NCI-H2107 (cell line): Measurements from ENCODE around the gene CCDC154.
A peak's percentile ranks its signal among the peaks of the same experiment; 100 is the strongest.
"Not testable (repeated sequence)": the region's sequence is repeated elsewhere in the genome, so short reads cannot be mapped to it uniquely, and the experiment has no call there.

Experiments
- DNase-seq: peaks from one replicate; lab custom pipeline; 2025; lab: John Stamatoyannopoulos, UW

Gene CCDC154, protein sequence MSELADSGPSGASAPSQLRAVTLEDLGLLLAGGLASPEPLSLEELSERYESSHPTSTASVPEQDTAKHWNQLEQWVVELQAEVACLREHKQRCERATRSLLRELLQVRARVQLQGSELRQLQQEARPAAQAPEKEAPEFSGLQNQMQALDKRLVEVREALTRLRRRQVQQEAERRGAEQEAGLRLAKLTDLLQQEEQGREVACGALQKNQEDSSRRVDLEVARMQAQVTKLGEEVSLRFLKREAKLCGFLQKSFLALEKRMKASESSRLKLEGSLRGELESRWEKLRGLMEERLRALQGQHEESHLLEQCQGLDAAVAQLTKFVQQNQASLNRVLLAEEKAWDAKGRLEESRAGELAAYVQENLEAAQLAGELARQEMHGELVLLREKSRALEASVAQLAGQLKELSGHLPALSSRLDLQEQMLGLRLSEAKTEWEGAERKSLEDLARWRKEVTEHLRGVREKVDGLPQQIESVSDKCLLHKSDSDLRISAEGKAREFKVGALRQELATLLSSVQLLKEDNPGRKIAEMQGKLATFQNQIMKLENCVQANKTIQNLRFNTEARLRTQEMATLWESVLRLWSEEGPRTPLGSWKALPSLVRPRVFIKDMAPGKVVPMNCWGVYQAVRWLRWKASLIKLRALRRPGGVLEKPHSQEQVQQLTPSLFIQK

DNA sequence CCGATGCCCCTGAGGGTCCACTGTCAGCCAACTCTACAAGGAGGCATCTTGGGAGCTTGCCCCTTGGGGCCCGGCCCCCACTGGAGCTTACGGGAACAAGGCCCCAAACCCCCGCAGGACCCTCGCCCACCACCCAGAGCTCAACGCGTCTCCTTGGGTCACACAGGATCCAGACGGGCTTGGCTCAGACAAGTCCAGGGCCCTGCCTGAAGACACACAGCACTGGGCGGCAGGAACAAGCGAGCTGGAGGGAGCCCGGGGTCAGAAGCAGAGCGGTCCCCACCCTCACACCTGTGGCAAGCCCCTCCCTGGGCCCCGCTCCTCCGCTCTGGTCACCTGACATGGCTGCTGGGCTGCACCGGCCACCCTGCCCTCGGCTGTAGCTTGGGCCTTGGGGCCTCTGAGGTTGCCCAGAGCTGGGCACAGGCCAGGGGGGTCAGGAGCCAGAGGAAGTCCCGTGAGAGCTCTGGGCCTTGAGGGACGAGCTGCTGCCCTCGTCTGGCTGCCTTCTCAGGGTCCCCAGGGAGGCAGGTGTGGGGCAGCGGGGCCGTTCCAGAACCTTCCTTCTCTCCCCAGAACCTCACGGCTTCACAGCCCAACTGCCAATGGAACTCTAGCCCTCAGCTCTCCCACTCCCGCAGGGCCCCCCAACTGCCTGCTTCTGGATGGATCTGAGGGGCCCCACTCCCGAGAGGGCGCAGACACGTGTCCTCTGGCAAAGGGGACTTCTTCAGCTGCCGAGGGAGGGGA lies at the start of gene CCDC154:
Gene CCDC154 (minus strand): TSS at position 577 of the 750 bp plus-strand sequence. CDS start 234 bp downstream, at position 343.
- DNase-seq, result no peak

DNA sequence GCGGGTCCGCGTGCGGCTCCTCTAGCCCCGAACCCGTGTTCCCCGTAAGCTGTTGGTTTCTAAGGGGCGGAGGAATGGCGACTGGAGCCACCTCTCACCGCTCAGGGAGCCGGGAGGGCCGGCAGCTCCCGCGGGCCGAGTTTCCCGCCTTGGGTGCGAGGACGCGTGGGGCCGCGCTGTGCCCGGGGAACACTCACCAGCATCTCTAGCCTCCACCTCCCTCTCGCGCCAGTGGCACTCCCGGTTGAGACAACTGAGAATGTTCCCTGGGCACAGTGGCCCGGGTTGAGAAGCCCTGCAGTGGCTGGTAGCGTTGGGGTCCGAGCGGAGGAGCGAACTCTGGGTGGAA lies 49.4 kb upstream of the CCDC154 start:
- DNase-seq, result no peak

DNA sequence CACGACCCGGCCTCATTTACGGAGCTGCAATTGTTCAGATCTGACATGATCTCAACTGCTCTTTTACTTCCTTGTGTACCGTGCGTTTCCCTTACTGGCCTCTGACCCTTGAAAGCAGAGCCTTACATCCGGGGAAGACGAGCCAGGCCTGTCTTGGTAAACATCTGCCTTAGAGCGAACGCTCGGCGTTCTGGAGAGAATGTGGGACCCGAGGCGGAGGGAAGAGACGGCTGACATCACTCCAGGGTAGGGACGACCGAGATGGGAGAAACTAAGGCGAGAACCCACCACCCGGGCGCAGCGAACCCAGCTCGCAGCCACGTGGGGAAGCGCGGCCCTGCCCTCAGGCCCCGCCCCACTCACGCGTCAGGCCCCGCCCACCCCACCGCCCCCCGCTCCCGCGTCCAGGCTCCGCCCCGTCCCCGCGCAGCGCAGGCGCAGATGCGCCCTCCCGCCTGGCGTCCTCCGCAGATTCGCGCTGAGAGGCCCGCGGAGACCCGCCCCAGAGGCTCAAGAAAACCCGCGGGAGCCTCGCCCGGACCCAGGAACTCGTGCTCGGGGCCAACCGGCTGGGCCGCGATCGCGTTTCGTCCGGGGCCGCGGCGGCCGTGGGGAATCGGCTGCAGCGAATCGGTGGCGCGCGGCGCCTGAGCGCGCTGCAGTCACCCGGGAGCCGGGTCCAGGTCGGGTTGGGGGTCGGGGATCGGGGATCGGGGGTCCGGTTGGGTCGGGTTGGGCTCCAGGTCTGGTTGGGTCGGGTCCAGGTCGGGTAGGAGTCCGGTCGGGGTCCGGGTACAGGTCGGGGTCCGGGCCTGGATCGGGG lies 48.8 kb upstream of the CCDC154 start, which contains the start of gene TELO2:
Gene TELO2 (plus strand): TSS at position 438 of the 823 bp plus-strand sequence. CDS start 922 bp downstream, outside the sequence.
- DNase-seq, result peak; percentile 57

DNA sequence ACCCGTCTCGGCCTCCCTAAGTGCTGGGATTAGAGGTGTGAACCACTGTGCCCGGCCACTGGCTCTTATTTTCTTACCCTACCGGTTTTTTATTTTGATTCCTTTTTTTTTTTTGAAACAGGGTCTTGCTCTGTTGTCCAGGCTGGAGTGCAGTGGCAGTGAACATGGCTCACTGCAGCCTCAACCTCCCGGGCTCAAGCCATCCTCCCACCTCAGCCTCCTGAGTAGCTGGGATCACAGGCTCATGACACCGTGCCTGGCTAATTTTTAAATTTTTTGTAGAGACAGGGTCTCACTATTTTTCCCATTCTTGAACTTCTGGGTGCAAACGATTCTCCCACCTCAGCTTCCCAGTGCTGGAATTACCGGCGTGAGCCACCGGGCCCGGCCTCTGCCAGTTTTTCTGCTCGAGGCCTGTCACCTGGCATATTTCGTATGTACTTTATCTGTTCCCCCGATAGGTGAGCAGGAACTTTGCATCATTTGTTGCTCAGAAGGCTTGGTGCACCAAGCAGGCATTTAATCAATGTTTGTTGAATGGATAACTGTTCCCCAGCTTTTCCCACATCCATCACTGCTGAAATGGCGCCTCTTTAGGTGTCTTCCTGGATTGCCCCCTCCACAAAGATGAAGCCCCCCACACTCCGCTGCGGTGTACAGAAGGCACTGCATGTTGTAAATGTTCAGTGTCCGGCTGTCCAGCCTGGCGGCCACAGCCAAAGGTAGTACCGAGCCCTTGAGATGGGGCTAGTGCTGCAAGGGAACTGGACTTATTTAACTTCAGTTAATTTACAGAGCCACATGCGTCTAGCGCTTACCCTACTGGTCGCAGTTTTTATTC lies 47.9 kb upstream of the CCDC154 start:
- no peak for DNase-seq

DNA sequence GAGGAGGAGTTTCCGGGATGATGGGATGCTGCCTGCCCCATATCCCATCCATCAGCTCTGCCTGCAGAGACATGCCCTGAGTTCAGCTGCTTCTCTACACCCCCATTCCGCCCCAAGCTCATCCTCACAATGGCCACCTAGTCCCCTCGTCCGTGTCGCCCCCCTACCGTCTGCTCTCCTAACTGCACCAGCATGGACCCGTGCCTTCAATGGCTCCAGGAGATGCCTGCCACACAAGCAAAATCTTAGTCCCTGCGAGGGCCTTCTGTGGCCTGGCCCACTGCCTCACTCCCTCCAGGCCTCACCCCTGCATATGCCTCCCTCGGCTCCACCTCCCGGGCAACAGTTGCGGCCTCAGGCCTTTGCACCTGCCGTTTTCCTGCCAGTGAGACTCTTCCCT lies 47.0 kb upstream of the CCDC154 start:
- no peak for DNase-seq

DNA sequence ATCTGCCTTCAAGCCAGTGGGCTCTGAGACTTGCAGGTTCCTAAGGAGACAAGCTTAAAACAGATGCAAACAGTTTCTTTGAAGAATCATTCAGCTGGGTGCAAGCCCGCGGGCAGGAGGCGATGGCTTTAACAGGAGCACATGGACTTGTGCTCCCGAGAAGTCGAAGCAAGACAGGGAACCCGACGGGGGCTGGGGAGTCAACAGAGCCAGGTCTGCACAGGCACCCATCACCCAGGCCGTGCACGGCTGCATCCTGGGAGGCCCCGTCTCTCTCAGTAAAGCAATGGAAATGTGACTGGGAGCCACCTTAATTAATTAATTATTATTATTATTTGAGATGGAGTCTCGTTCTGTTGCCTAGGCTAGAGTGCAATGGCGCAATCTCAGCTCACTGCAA lies 44.7 kb upstream of the CCDC154 start:
- DNase-seq, result no peak

DNA sequence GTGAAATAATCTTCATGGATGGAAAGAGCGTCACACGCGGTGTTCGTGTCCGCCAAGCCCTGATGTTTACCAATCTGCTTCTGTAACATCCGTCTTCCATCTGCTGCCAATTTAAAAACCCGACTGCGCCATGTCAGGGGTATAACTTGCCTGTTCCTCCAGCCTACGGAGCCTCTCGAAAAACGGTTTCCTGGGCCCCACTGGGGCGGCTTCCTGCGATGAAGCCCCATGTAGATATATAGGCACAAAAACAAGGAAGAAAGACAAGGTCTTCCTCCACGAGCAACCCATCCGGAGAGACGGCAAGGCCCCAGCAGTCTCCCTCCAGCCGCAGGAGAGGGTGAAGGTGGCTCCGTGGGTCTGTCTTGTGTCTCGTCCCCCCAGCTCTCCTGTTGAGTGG lies 44.3 kb upstream of the CCDC154 start, which contains the start of gene PTX4:
Gene PTX4 (minus strand): TSS at position 326 of the 400 bp plus-strand sequence. CDS start 35 bp downstream, at position 291.
- no peak for DNase-seq

DNA sequence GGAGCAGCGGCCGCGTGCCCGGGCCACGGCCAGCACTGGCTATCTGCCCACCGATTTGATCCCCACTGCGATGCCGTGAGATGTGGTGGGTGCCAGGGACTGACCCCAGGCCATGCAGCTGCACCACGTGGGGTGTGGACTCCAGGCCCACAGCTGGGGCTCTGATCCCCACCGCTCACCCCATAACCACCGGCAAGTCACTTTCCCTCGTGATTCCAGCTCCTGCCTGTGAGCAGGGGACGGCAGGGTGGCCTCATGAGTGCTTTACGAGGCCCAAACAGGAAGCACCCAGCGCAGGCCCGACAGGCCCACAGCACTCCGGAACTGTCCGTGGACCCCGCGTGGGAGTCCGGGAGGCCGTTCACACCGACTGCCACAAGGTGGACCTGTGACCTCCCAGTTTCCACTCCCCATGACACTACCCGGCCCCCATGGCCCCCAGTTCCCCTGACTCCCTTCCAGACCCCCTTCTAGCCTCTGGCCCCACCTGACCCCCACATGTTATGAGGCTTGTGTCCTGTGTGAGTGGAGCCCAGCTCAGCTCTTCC lies 43.8 kb upstream of the CCDC154 start:
- no peak for DNase-seq

DNA sequence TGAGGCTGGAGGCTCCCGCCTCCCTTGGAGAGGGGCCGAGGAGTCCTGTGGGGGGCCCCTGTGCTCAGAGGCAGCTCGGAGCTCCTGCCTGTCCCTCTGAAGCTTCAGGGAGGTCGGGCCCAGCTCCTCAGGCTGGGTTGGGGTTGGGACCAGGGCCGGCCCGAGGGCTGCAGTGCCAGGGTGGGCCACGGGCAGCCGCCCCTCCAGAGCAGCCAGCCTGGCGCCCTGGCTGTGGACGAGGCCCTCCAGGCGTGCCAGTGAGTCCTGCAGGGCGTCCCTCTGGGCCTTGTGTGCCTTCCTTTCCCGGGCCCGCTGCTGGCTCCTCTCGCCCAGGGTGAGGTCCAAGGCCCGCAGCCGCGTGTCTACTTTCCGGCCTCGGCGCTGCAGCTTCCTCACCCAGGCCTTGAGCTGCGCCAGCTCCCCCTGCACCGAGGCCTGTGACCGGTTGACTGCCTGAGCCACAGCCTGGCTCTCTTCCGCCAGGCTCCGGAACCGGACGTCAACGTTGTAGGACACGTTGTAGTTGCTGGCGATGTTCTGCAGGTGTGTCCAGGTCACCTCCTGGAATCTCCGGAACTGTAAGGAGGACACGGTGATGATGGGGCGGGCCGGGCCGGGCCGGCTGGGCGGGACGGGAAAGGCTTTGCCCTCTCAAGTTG lies 43.2 kb upstream of the CCDC154 start:
- DNase-seq, result no peak

DNA sequence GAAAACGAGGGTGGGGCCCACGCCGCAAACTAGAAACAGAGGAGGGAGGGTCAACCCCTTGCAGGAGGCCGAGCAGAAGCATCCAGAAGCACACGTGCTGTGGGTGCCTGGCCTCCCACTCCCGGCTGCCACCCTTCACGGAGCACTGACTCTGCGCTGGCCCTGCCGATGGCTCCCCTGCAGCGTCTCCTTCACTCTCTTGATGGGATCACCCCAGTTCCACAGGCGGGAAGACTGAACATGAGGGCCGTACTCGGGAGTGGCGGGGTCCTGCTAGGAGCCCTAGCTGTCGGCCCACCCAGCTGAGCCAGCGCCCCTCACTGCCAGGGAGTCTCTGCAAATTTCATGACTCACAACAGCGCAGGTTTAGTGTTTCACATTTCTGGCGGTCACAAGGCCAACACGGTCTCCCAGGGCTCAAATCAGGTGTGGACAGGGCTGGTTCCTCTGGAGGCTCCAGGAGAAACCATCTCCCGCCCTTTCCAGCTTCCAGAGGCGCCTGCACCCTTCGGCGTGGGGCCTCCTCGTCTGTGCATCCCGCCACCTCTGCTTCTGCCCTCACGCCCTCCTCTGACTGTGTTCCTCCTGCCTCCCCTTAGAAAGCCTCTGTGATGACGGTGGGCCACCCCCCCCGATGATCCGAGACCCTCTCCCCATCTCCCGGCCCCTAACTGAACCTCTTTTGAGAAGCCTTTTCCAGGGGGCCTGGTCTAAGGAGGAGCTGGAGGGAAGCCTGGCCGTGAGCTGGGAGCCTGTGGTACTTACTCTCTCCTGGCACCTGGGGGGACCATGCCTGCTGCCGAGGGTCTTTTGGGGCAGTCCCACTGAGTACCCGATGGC lies 42.4 kb upstream of the CCDC154 start:
- DNase-seq, result no peak

DNA sequence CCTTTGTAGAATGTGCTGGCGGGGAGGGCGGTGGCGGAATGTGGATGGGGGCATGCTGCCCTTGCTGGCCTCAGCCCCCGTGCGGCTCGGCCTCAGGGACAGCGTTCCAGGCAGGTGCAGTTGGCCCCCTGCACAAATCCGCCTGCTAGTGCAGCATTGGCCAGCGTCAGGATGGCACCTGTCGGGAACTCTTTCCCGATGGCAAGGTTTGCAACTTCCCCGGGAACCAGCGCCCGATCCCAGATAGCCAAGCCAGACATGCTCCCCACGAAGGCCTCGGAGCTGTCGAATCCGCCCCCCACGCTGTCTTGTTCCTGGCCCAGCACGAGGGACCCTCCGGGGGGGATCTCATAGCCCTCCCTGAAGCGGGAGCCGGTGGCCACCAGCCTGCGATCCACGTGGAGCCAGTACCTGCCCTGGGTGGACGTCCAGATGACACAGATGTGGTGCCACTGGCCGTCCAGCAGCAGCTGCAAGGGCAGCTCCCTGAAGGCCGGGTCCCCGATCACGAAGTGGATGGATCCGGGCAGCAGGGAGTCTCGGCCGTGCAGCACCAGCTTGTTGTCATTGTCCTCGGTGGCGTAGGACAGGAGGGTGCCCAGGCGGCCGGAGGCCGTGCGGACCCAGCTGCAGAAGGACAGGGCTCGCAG lies 41.6 kb upstream of the CCDC154 start:
- no peak for DNase-seq

DNA sequence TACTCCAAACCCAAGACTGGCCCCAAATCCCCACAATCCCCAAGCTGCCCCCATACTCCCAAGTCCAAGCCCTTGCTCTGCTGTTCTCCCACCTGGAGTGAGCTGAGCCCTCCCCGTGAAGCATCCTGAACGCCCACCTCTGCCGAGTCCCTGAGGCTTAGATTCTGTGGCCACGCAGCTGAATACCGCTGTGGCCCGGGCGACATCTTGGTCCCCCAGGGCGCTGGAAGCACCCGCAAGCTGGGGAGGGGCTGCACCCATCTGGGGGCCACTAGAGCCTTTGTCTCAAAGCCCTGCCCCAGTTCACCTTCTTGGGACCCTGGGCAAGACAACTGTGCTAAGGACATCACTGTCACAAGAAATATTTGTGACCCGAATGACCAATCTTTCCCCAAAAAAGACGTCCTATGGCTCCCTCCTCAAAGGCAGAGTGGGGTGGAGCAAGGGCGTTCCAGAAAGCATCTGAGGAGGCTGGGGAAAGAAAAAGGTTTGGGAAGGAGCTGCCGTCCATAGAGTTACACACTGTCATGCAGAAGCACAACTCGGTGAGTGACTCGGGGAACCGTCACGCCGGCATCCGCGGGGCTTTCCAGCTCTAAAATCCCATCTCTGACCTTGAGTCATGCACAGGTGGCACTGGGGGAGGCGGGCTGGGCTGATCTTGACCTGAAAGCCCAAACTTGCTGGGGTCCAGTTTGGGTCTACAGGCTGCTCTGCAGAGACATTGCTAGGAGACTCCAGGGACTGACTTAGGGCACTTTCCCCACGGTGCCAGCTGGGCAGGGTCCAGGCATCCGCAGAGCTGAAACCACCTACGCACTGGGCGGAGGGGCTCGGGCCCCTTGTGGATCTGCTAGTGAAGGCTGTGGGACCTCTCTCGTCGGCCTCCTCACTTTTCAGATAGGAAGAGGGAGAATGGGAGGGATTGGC lies 37.8 kb upstream of the CCDC154 start:
- DNase-seq, result no peak

DNA sequence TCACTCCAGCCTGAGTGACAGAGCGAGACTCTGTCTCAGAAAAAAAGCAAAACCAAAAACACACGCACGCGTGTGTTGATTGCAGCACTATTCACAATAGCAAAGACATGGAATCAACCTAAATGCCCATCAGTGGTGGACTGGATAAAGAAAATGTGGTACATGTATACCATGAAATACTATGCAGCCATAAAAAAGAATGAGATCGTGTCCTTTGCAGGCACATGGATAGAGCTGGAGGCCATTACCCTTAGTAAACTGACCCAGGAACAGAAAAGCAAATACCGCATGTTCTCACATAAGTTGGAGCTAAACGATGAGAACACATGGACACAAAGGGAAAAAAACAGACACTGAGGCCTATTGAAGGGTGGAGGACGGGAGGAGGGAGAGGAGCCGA lies 34.6 kb upstream of the CCDC154 start:
- DNase-seq, result not testable (repeated sequence)

DNA sequence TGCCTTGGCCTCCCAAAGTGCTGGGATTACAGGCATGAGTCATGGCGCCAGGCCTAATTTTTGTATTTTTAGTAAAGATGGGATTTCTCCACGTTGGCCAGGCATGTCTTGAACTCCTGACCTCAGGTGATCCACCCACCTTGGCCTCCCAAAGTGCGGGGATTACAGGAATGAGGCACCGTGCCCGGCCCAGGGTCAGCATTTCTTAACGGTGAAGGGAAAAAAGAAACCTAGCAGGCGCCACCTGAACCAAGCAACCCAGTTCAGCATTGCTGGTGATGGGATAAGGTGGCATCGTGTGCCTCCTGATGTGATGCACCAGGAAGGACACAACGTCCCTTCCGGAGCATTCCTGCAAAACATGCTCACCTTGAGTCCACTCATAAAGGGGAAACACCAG lies 32.7 kb upstream of the CCDC154 start:
- no peak for DNase-seq

DNA sequence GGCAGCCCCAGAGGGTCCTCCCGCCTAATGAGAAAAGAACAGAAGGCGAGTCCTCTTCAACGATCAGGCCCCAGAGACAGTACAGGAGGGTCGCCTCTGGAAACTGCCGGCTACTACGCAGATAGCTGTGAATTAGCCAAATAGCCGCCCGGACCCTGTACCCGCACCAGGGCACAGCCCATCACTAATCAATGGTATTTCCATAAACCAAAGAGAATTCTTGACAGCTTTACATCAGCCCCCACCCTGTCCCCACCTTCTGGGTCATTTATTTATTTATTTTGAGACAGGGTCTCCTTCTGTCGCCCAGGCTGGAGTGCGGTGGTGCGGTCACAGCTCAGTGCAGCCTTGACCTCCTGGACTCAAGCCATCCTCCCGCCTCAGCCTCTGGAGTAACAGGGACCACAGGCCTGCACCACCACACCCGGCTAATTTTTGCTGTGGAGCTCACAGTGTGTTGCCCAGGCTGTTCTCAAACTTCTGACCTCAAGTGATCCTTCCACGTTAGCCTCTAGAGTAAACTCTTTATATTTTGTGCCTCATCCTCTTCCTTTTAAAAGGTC lies 31.3 kb upstream of the CCDC154 start:
- no peak for DNase-seq

DNA sequence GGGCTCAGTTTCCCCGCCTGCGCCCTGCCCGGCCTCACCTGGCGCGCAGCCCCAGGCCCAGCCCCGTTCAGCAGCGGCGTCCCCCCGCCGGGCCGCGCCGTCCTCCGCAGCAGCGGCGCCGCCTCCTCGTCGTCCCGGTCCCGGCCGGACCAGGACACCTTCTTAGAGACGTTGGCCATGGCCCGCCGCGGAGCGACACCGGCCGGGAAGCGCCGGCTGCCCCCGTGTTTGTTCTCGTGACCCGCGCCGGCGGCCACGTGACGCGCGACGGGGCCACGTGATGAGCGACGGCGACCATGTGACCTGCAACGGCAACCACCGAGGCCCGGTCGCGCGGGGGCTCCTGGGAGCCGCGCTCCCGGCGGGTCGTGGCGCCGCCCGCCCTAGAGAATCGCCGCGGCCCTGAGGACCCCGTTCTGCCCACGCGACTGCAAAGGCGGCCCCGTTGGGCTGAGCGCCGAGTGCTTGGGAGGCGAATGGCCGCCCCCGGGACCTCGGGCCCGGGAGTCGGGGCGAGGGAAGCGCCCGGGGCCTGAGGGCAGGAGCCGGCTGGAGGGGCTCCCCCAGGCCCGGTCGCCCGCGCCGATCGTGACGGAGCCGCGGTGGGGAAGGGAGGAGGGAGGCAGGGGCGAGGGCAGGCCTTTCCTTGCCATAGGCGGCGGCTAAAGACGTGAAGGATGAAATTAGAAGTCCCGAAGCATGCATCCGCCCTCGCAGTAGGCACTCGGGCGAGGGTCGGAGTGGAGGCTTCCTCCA lies 30.6 kb upstream of the CCDC154 start, which contains the start of gene CLCN7:
Gene CLCN7 (minus strand): TSS at position 233 of the 756 bp plus-strand sequence. CDS start 54 bp downstream, at position 179.
- peak; percentile 55 for DNase-seq
